HCT116 (cell line): ENCODE results near the gene NIPA2. TPM values are rescaled to one million over a fixed set of nuclear protein-coding genes. Genes with fewer than 3 reads are reported as not detected.

Experiments used
- ATAC-seq: fragments of 200-7000 bp; cut with Tn5 transposase; 2 replicates; pipeline ENCODE4 v1.9.1; 2020; ENCODE audit warnings: mild to moderate bottlenecking, moderate library complexity
- BruUV-seq: library from RNA; stranded (reverse); fragments of 400-500 nt; replicated peaks from 2 replicates; lab custom pipeline; 2021; lab: Mats Ljungman, UMichigan
- CTCF ChIA-PET: fragments of 300-600 bp; sonication (Branson Sonifier 250); formaldehyde crosslinking; loops from one replicate; lab custom pipeline; 2021; ENCODE audit warnings: antibody characterized with exemption; lab: Charles Lee
- POLR2A ChIA-PET: fragments of 300-600, 350-600 bp; sonication (Branson Sonifier 250); formaldehyde crosslinking; loops from one replicate; lab custom pipeline; 2021; ENCODE audit warnings: antibody characterized with exemption; lab: Charles Lee
- RAD21 ChIA-PET, 2 experiments: fragments of 300-600 bp; sonication (Branson Sonifier 250); formaldehyde crosslinking; loops; one replicate each; lab custom pipeline; 2023; ENCODE audit warnings: low total read pairs in 2 of 2; ENCODE audit not compliant: uncharacterized antibody in 2 of 2, unreplicated experiment in 2 of 2, low non-redundant PET in 1 of 2; lab: Charles Lee
- DNase-seq: peaks from one replicate; pipeline ENCODE4 v3.0.0-alpha.2; 2010; ENCODE audit warnings: low read depth, low spot score
- H2AFZ ChIP-seq: fragments of 200-600 bp; shearing (Covaris generic), sonication (generic); 2 replicates; pipeline ENCODE4 v1.6.1; 2017; ENCODE audit warnings: low read depth, mixed run types, mixed read lengths, antibody characterized with exemption, low read length; ENCODE audit not compliant: poor library complexity, severe bottlenecking
- H3K27ac ChIP-seq: 2 replicates; pipeline ENCODE4 v1.5.1; 2012; ENCODE audit warnings: low read depth, low read length
- H3K27me3 ChIP-seq: fragments of 200-600 bp; sonication (generic); 2 replicates; pipeline ENCODE4 v1.6.1; 2016; ENCODE audit warnings: mixed run types, low read length, mixed read lengths; ENCODE audit not compliant: insufficient read depth
- H3K36me3 ChIP-seq, 2 experiments: fragments of 200-500 bp in 1 of 2; fragments of 200-600 bp in 1 of 2; sonication (Bioruptor generic) in 1 of 2; sonication (generic) in 1 of 2; 2 replicates each; pipeline versions ENCODE4 v1.5.1 to v1.6.1; 2014 to 2016; ENCODE audit warnings: low read length in 2 of 2, inconsistent platforms in 1 of 2, mixed read lengths in 1 of 2, mixed run types in 1 of 2; ENCODE audit not compliant: insufficient read depth in 2 of 2, control insufficient read depth in 1 of 2
- H3K4me1 ChIP-seq, 2 experiments: fragments of 200-600 bp in 1 of 2; sonication (generic) in 1 of 2; 2 replicates each; pipeline versions ENCODE4 v1.5.1 to v1.6.1; 2012 to 2017; ENCODE audit warnings: low read length in 2 of 2, inconsistent platforms in 1 of 2, mild to moderate bottlenecking in 1 of 2, mixed read lengths in 1 of 2, mixed run types in 1 of 2, moderate library complexity in 1 of 2; ENCODE audit not compliant: insufficient read depth in 2 of 2, control insufficient read depth in 1 of 2
- H3K4me2 ChIP-seq: fragments of 200-600 bp; sonication (generic); 2 replicates; pipeline ENCODE4 v1.6.1; 2017; ENCODE audit warnings: mixed run types, low read length, mixed read lengths
- H3K4me3 ChIP-seq, 2 experiments: fragments of 200-600 bp in 1 of 2; sonication (generic) in 1 of 2; replicated peaks in 1 of 2; 2 replicates each; pipeline ENCODE4 v1.5.1; 2011 to 2016; ENCODE audit warnings: low read length in 2 of 2, control low read depth in 1 of 2, low read depth in 1 of 2, mild to moderate bottlenecking in 1 of 2, mixed read lengths in 1 of 2, mixed run types in 1 of 2
- H3K79me2 ChIP-seq: fragments of 200-600 bp; sonication (generic); 2 replicates; pipeline ENCODE4 v1.6.1; 2017; ENCODE audit warnings: mild to moderate bottlenecking, mixed run types, low read length, moderate library complexity, mixed read lengths; ENCODE audit not compliant: insufficient read depth
- H3K9ac ChIP-seq: fragments of 200-600 bp; sonication (generic); 2 replicates; pipeline ENCODE4 v1.6.1; 2016; ENCODE audit warnings: low read length, mixed read lengths
- H3K9me2 ChIP-seq: fragments of 200-600 bp; sonication (generic), shearing (Covaris generic); 2 replicates; pipeline ENCODE4 v1.6.1; 2017; ENCODE audit warnings: mixed run types, mild to moderate bottlenecking, moderate library complexity; ENCODE audit not compliant: insufficient read depth
- H3K9me3 ChIP-seq, 2 experiments: fragments of 200-500 bp in 1 of 2; fragments of 200-600 bp in 1 of 2; sonication (Bioruptor generic) in 1 of 2; sonication (generic) in 1 of 2; 2 replicates each; pipeline ENCODE4 v1.6.1; 2014 to 2017; ENCODE audit warnings: low read length in 2 of 2, mixed read lengths in 2 of 2, inconsistent platforms in 1 of 2, low read depth in 1 of 2, mild to moderate bottlenecking in 1 of 2, mixed run types in 1 of 2, moderate library complexity in 1 of 2; ENCODE audit not compliant: control insufficient read depth in 1 of 2, insufficient read depth in 1 of 2
- H4K20me1 ChIP-seq: fragments of 200-600 bp; sonication (generic), shearing (Covaris generic); 2 replicates; pipeline ENCODE4 v1.6.1; 2017; ENCODE audit warnings: mixed run types, mild to moderate bottlenecking, moderate library complexity; ENCODE audit not compliant: insufficient read depth
- CEBPB ChIP-seq: IDR thresholded peaks from 2 replicates; pipeline ENCODE4 v1.6.1; 2012; ENCODE audit warnings: low read depth
- EGR1 ChIP-seq: IDR thresholded peaks from 2 replicates; pipeline ENCODE4 v1.6.1; 2012; ENCODE audit warnings: low read depth
- EZH2phosphoT487 ChIP-seq: fragments of 200-600 bp; IDR thresholded peaks from 2 replicates; pipeline ENCODE4 v1.6.1; 2018; ENCODE audit warnings: antibody characterized with exemption, borderline replicate concordance
- FOSL1 ChIP-seq: IDR thresholded peaks from 2 replicates; pipeline ENCODE4 v1.6.1; 2012; ENCODE audit warnings: low read depth
- JUND ChIP-seq: IDR thresholded peaks from 2 replicates; pipeline ENCODE4 v1.6.1; 2012
- POLR2A ChIP-seq: IDR thresholded peaks from 2 replicates; pipeline ENCODE4 v1.7.0; 2011; ENCODE audit warnings: borderline replicate concordance; ENCODE audit not compliant: insufficient read depth, insufficient read length; ENCODE audit errors: extremely low read depth
- RAD21 ChIP-seq: IDR thresholded peaks from 2 replicates; pipeline ENCODE4 v1.6.1; 2012; ENCODE audit warnings: low read depth, mild to moderate bottlenecking
- SIN3A ChIP-seq: IDR thresholded peaks from 2 replicates; pipeline ENCODE4 v1.6.1; 2012; ENCODE audit warnings: low read depth
- SP1 ChIP-seq: IDR thresholded peaks from 2 replicates; pipeline ENCODE4 v1.6.1; 2012; ENCODE audit warnings: low read depth
- SRF ChIP-seq: IDR thresholded peaks from 2 replicates; pipeline ENCODE4 v1.6.1; 2012; ENCODE audit warnings: low read depth
- TCF7L2 ChIP-seq: IDR thresholded peaks from 2 replicates; pipeline ENCODE4 v1.7.0; 2011; ENCODE audit warnings: borderline replicate concordance, inconsistent platforms; ENCODE audit not compliant: insufficient read depth, insufficient read length; ENCODE audit errors: extremely low read depth
- YY1 ChIP-seq: IDR thresholded peaks from 2 replicates; pipeline ENCODE4 v1.6.1; 2011; ENCODE audit warnings: low read length, low read depth, moderate library complexity, mild to moderate bottlenecking; ENCODE audit not compliant: insufficient replicate concordance; ENCODE audit errors: extremely low read depth
- ZBTB33 ChIP-seq: IDR thresholded peaks from 2 replicates; pipeline ENCODE4 v1.6.1; 2011; ENCODE audit warnings: mild to moderate bottlenecking, low read length, moderate library complexity; ENCODE audit not compliant: insufficient replicate concordance; ENCODE audit errors: extremely low read depth
- ZFX ChIP-seq: fragments of 450-650 bp; IDR thresholded peaks from 2 replicates; pipeline ENCODE4 v1.6.1; 2017
- intact Hi-C: fragments of 100-400 bp; cut with micrococcal nuclease; formaldehyde crosslinking; loops from 2 replicates; pipeline ENCODE4 v1.10.0; 2022
- total RNA-seq: library from RNA; stranded (reverse); gene quantifications from one replicate; pipeline ENCODE4 v1.2.1, GENCODE V29; 2021; ENCODE audit not compliant: unreplicated experiment
- TF ChIP-seq, protein P1 (sequence below): IDR thresholded peaks from 2 replicates; pipeline ENCODE4 v1.6.1; 2012; ENCODE audit warnings: low read depth
- TF ChIP-seq, protein P2 (sequence below): IDR thresholded peaks from 2 replicates; pipeline ENCODE4 v1.6.1; 2012

The NIPA2 gene
- total RNA-seq, 1 experiment from 2014 or later, result 54.4 TPM

- TF ChIP-seq, protein P1, sequence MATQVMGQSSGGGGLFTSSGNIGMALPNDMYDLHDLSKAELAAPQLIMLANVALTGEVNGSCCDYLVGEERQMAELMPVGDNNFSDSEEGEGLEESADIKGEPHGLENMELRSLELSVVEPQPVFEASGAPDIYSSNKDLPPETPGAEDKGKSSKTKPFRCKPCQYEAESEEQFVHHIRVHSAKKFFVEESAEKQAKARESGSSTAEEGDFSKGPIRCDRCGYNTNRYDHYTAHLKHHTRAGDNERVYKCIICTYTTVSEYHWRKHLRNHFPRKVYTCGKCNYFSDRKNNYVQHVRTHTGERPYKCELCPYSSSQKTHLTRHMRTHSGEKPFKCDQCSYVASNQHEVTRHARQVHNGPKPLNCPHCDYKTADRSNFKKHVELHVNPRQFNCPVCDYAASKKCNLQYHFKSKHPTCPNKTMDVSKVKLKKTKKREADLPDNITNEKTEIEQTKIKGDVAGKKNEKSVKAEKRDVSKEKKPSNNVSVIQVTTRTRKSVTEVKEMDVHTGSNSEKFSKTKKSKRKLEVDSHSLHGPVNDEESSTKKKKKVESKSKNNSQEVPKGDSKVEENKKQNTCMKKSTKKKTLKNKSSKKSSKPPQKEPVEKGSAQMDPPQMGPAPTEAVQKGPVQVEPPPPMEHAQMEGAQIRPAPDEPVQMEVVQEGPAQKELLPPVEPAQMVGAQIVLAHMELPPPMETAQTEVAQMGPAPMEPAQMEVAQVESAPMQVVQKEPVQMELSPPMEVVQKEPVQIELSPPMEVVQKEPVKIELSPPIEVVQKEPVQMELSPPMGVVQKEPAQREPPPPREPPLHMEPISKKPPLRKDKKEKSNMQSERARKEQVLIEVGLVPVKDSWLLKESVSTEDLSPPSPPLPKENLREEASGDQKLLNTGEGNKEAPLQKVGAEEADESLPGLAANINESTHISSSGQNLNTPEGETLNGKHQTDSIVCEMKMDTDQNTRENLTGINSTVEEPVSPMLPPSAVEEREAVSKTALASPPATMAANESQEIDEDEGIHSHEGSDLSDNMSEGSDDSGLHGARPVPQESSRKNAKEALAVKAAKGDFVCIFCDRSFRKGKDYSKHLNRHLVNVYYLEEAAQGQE, result no peak
- no peak for TF ChIP-seq RAD21
These were observed 64.5 kb downstream of the NIPA2 start (continued) for GRCh38 chr15:22902981-22903380.

GRCh38 chr15:22903427-22903826, 65.0 kb downstream of the NIPA2 start:
- CTCF ChIA-PET, result no interaction called here
- H3K27me3 ChIP-seq, result no peaks in the 10 kb centered on the region
- ATAC-seq, result no peak

More at GRCh38 chr15:22903427-22903826, 65.0 kb downstream of the NIPA2 start:
- DNase-seq, result no peak
- Histone ChIP-seq H3K79me2 (no peaks in the 10 kb centered on the region), H3K9ac (no peak overlapping the region), H3K9me2 (no peaks in the 10 kb centered on the region), H3K9me3 (no peaks in the 10 kb centered on the region), H2AFZ (no peak overlapping the region), H4K20me1 (no peaks in the 10 kb centered on the region), H3K27ac (no peak overlapping the region), H3K36me3 (peaks cover 13 to 28% of the 10 kb centered on the region in 2 experiments; a peak in 3 of 4 replicates), H3K4me3 (no peak overlapping the region), H3K4me2 (no peak overlapping the region), H3K4me1 (no peaks in the 10 kb centered on the region)
- RAD21 ChIA-PET, result no interaction called here
- POLR2A ChIA-PET, result no interaction called here
- no peak for TF ChIP-seq FOSL1
- TF ChIP-seq, protein P2, sequence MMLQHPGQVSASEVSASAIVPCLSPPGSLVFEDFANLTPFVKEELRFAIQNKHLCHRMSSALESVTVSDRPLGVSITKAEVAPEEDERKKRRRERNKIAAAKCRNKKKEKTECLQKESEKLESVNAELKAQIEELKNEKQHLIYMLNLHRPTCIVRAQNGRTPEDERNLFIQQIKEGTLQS, result no peak
- no peak for TF ChIP-seq SRF
- no peak for TF ChIP-seq EGR1
- TF ChIP-seq SP1, result no peak
- TF ChIP-seq ZFX, result no peak
- TF ChIP-seq TCF7L2, result no peak
- no peak for TF ChIP-seq POLR2A
- TF ChIP-seq SIN3A, result no peak
- no peak for TF ChIP-seq CEBPB
- TF ChIP-seq JUND, result no peak
- no peak for TF ChIP-seq ZBTB33
- TF ChIP-seq EZH2phosphoT487, result no peak
- TF ChIP-seq YY1, result no peak
- no TSS peak for BruUV-seq
- intact Hi-C loops, result no loop called here
